NCI-H2227 (cell line): Measurements from ENCODE around the gene ZNF382.
"Not testable (repeated sequence)": the region's sequence is repeated elsewhere in the genome, so short reads cannot be mapped to it uniquely, and the experiment has no call there.

Source experiments
- DNase-seq: peaks from one replicate; lab custom pipeline; 2025; ENCODE audit not compliant: unreplicated experiment; lab: John Stamatoyannopoulos, UW

ZNF382 gene

DNA sequence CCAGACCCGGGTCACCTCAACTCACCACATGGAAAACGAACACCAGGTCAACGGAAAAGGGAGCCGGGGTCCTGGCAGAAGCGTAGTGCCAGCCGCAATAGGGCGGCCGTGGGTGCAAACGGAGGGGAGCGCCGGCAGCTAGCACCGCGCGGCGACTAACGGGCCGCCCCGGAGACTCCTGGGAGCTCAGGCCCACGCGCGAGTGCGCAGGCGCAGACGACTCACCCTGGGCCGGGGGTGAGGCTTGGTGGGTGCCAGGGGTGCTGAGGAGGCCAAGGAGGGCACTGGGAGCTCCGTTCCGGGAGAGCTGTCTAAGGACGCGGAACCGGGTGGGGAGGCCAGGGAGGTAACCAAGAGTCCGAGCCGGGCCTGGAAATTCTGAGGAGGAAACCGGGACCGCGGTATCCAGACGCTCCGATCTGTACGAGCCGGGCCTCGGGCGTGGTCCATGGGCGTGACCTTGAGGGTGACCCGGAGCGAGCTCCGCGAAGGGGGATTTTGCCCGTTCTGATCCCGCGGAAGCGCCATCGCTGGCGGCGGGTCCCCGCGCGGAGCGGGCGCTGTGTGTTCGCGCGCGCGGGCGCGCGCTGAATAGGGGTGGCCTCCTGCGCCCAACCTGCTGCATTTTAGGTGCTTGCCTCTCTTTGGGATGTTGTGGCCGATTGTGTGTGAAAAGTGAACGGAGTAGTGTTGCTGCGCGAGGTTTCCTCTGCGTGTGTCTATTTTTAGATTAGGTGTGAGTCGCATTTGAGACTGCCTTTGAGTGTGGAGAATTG lies at the start of gene ZNF382:
TSS of gene ZNF382 (plus strand) at position 213 of the 776 bp plus-strand sequence. CDS start 4,602 bp downstream, outside the sequence.
- DNase-seq: no peak

DNA sequence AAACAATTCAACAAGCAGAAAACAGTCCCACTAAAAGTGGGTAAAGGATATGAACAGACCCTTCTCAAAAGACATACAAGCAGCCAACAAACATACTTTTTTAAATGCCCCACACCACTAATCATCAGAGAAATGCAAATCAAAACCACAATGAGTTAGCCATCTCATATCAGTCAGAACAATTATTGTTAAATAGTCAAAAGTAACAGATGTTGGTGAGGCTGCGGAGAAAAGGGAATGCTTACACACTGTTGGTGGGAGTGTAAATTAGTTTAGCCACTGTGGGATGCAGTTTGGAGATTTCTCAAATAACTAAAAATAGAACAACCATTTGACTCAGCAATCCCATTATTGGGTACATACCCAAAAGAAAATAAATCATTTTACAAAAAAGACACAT lies 40.7 kb upstream of the ZNF382 start:
- no peak for DNase-seq

DNA sequence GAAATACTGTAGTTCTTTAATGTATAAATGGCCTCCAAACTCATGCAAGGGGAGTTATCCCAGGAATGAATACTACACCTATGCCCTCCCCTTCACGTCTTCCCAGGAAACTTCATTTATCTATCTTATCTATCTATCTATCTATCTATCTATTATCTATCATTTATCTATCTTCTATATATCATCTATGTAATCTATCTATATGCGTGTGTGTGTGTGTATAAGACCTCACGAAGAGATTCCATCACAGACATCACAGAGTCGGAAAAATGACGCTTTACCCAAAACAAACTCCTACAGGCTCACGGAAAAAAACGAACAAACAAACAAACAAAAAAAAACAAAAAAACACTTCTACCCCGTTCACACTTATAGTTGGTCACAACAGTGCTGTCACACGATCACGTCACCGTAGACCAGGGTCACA lies 32.5 kb upstream of the ZNF382 start:
- no peak for DNase-seq

DNA sequence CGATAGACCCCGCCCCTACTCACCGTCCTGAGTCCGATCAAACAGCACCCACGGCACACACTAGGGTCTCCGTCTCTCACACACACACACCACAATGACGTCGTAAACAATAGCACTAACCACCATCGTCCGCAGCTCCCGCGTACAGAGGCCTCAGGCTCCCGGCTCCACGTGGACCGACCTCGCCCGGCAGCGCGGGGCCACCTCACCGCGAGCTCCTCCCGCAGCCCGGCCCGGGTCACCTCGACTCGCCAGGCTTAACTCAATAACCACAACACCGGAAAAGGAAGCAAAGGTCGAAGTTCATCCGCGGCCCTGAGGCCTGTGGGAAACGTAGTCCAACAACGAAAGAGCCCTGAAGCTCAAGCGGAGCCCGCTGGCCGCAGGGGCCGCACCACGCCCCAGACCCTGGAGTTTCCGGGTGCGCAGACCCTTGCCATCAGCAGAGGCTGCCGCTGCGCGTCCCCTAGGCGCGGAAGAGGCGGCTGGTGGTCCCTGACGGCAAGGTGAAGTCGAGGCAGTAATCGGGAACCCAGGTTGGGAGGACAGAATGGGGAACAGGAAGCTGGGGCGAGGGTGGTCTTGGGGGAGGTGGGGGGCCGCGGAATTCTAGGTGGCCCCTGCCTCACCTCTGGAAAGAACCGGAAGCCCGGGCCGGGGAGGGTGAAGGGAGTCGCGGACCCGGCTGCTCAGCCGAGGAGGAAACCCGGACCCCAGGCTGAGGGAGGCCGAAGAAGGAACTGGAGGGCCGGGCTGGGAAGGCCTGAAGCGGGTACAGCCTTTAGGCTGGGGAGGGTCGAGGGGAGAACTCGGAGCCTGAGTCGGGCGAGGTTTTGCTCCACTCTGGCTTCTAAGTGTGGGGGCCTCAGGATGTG lies 31.9 kb upstream of the ZNF382 start, which contains the start of gene ZNF529:
TSS of gene ZNF529 (minus strand) at position 273 of the 875 bp plus-strand sequence. CDS start 946 bp downstream, outside the sequence.
- DNase-seq: peak; percentile 90

DNA sequence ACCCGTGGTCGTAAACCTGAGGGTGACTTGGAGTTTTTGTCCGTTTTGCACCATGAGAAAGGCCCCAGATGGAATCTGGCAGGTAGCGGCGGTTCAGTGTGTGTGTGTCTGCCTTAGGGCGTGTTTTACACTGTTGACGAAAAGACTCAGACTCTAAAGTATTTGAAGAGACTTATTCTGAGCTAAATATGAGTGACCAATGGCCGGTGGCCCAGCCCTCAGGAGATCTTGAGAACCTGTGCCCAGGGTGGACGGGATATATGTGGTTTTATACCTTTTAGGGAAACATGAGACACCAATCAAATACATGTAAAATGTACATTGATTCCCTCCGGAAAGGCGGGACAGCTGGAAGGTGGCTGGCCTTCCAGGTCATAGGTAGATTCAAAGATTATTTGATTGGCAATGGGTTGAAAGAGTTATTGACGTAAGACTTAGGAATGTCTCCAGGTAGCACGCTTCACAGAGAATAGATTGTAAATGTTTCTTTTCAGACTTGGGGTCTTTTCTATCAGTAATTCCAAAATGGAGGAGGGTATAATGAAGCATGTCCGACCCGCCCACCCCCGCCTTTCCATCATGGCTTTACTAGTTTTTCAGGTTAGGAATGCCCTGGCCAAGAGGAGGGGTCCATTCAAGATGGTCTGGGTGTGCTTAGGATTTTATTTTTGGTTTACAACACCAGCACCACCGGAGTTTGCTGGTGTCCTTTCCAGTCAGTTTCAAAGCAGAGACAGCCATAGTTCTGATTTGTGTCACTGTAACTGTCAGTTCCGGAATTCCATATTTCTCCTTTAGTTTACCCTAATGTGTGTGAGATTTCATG lies 31.0 kb upstream of the ZNF382 start:
- peak; percentile 14 for DNase-seq

DNA sequence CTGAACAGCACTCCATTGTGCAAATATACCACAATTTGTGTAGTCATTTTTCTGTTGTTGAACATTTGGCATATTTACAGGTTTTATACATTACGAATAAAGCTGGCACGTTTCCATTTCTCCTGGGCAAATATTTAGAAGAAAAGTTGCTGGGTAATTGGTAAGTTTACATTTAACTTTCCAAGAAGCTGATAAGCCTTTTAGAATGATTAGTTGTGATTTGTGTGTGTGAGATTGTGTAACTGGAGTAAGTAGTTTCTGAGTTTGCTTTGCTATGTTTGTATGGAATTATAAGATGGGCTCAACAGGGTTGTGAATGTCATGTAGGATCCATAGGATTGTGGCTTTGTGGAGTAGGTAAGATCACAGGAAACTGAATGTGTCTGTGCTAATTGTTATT lies 30.4 kb upstream of the ZNF382 start:
- DNase-seq: no peak

DNA sequence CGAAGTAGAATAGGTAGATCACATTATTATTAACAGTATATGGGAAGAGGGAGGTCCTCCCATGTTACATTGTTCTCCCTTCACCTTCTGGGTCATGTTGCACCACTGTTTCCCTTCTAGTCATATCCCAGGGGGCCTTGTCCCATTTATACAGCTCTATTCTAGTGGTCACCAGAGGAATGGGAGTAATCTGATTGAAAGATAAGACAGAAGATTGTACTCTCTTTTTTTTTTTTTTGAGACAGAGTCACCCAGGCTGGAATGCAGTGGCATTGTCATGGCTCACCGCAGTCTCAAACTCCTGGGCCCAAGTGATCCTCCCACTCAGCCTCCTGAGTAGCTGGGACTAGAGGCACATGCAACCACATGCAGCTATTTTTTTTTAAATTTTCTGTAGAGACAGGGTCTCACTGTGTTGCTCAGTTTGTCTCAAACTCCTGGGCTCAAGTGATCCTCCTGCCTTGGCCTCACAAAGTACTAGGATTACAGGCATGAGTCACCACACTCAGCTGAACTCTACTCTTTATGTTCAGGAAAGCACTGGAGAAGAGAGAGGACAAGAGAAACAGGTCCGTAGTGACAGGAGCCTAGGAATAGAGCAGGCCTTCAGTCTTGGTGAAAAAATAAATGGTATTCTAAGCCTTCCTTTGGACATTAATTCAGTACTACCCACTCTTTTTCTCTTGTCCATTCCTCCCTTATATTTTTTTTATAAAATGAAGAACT lies 27.7 kb upstream of the ZNF382 start:
- no peak for DNase-seq

DNA sequence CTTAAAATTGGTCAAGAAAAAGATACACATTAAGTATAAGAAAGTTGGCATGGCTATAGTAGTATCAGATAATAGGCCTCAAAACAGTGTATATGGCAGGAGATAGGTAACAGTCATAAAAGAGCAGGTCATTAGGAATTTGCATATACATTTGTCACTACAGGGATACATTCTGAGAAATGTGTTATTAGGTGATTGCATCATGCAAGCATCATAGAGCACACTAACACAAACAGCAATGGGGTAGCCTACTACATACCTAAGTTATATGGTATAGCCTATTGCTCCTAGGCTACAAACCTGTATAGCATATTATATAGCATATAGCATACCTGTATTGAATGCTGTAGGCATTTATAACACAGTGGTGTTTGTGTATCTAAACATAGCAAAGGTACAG lies 25.9 kb upstream of the ZNF382 start:
- DNase-seq: no peak

DNA sequence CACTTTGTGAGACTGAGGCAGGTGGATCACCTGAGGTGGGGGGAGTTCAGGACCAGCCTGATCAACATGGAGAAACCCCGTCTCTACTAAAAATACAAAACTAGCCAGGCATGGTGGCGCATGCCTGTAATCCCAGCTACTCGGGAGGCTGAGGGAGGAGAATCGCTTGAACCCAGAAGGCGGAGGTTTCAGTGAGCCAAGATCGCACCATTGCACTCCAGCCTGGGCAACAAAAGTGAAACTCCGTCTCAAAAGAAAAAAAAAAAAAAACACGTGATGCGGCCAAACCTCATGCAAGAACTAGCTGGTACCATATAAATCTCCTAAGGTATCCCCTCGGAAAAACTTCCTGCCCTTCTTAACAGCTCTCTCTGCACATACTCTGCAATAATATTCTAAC lies 2.4 kb upstream of the ZNF382 start:
- not testable (repeated sequence) for DNase-seq

DNA sequence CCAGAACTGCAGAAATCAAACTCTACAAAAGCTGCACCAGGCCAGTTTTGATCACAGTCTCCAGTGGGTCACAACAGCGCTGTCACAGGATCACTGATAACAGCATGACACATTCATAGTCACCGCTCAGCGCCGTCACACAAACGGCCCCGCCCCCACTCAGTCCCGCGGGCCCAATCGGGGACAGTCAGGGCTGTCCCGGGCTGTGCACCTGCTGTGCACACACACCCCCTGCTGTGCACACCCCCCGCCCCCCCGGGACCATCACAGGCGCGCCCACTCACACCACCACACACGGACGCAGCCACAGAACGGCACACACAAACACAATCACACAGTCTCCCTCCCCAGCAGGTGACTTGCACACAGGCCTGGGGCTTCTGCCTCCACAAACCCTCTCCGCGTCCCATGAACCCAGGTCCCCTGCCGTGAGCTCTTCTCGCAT lies 435 bp upstream of the ZNF382 start:
- no peak for DNase-seq

DNA sequence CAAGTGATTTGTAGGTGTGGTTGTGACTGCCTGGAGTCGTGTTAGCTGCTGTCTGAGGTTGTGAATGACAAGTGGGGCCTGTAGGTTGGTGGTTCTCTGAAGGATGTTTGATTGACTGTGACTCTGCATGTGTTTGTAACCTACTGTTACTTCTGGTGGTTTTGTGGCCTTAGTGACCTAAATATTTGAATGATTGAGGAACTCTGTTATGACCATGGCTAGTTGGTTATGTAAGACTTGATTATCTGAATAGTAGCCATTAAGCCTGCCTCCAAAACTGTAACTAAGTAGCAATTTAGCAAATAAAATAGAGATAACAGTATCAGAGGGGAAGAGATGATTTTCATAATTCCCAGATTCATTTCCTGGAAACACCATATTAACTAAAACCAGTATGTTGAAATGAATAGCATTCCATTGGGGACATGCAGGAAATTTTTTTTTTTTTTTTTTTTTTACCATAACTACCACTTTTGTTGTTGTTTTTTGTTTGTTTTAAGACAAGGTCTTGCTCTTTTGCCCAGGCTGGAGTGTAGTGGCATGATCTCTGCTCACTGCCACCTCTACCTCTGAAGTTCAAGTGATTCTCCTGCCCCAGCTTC lies 865 bp downstream of the ZNF382 start:
- no peak for DNase-seq

DNA sequence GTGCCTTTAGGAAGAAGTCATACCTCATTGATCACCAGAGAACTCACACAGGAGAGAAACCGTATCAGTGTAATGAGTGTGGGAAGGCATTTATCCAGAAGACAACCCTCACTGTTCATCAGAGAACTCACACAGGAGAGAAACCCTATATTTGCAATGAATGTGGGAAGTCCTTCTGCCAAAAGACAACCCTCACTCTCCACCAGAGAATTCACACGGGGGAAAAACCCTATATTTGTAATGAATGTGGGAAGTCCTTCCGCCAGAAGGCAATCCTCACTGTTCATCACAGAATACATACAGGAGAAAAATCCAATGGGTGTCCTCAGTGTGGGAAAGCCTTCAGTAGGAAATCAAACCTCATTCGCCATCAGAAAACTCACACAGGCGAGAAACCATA lies 21.9 kb downstream of the ZNF382 start:
- no peak for DNase-seq

DNA sequence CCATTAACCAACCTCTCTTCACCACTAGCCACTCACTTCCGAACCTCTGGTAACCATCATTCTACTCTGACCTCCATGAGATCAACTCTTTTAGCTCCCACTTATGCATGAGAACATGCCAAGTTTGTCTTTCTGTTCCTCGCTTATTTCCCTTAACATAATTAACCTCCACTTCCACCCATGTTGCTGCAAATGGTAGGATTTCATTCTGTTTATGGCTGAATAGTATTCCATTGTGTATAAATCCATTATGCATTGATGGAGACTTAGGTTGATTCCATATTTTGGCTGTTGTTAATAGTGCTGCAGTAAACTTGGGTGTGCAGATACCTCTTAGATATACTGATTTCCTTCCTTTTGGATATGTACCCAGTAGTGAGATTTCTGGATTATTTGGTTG lies 30.2 kb downstream of the ZNF382 start:
- no peak for DNase-seq

DNA sequence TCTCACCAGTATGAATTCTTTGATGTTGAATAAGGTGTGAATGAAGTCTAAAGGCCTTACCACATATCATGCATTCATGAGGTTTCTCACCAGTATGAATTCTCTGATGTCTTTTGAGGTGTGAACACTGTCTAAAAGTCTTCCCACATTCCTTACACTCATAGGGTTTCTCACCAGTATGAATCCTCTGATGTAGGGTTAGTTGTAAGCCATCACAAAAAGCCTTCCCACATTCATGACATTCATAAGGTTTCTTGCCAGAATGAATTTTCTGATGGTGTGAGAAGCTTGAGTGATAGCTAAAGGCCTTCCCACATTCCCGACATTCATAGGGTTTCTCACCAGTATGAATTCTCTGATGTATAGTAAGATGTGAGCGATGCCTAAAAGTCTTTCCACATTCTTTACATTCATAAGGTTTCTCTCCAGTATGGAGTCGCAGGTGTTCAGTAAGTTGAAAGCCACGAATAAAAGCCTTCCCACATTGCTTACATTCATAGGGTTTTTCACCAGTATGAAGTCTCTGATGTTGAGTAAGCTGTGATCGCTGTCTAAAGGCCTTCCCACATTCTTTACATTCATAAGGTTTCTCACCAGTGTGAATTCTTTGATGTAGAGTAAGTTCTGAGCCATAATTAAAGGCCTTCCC lies 33.9 kb downstream of the ZNF382 start:
- DNase-seq: no peak

DNA sequence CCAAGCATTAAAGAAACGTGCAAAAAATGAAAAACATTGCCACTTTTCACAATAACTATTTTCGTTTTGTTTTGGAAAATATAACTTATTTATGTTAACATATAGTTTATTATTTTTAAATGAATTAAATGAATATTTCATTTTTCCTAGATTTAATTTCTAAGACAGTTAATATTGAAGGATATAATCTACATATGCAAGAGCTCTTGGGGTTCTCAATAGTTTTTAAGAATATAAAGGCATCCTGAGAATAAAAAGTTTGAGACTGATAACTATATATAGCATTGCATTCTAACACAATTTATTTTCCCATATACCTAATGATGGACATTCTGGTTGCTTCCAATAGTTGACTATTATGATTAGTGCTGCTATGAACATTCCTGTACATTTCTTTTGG lies 41.6 kb downstream of the ZNF382 start:
- no peak for DNase-seq

DNA sequence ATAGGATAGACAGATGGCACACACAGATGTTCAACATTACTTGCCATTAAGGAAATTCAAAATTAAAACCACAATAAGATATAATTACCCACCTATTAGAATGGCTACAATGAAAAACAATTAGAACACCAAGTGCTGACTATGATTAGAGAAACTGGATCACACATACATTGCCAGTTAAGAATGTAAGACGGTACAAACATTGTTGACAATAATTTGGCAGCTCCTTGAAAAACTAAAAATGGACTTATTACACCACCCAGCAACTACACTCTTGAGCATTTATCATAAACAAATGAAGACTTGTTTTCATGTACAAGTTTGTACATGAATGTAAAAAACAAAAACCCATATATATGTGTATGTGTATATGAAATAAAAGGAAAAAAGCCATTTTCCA lies 47.8 kb downstream of the ZNF382 start:
- no peak for DNase-seq

DNA sequence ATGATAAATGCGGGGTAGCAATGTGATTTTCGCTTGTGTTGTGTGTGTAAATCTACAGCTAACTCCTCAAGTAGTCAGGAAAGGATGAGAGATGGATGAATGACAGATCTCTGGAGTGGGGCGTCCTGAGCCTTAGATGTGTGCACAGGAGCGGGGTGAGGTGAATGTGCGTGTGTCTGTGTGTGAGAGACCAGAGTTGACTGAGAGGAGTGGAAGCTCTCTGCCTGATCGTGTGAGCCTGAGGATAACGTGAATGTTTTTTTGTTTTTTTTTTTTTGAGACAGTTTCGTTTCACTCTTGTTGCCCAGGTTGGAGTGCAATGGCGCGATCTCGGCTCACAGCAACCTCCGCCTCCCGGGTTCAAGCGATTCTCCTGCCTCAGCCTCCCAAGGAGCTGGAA lies 60.7 kb downstream of the ZNF382 start:
- no peak for DNase-seq

DNA sequence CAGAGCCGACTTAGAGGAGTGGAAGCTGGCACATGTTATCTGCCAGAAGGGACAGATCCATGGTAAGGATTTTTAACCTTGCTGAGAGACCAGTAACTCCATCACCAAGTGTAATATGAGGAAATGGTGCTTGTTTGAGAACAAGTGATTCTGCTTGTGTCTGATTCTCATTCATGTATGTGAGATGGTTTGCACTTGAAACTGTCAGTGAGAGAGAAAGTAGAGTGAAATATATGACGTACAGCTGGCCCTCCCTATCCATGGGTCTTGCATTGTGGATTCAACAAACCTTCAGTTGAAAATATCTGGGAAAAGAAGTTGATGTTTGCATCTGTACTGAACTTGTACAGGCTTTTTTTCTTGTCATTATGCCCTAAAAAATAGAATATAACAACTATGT lies 63.5 kb downstream of the ZNF382 start:
- DNase-seq: no peak

DNA sequence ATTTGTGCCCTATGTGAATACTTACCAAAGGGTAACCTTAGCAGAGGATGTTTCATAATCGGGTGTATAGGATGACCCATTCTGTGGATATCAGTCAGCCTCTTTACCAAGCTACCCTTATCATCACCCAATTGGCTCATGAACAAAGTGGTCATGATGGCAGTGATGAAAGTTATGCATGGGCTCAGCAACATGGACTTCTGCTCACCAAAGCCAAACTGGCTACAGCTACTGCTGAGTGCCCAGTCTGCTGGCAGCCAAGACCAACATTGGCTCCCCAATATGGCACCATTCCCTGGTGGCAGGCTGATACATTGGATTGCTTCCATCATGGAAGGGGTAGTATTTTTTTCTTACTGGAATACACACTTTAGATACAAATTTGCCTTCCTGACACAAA lies 67.3 kb downstream of the ZNF382 start:
- no peak for DNase-seq

DNA sequence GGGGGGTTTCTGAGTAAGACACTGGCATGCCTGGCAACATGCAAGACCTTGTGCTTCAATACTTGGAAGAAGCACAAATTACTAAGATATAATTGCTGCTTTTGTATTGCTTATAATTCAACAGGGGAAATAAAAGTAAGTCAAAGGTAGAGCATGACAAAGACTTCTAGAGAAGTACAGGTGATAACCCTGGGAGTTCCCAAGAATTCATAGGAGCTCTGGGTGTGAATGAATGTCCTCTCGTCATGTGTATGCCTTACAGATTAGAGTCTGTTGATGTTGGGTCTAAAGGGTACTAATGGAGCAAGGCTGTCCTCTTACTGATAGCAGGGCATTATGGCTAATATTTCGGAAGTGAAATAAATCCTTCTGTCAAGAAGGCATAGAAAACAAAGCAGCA lies 69.1 kb downstream of the ZNF382 start:
- DNase-seq: no peak
